Bone marrow (tissue), 2 donors: ENCODE results near the gene PCYT2.
"Not testable (repeated sequence)": the region's sequence is repeated elsewhere in the genome, so short reads cannot be mapped to it uniquely, and the experiment has no call there.

ENCODE experiments used
- DNase-seq, 2 donors: peaks; one replicate each; lab custom pipeline; 2025; lab: John Stamatoyannopoulos, UW

PCYT2 gene

DNA sequence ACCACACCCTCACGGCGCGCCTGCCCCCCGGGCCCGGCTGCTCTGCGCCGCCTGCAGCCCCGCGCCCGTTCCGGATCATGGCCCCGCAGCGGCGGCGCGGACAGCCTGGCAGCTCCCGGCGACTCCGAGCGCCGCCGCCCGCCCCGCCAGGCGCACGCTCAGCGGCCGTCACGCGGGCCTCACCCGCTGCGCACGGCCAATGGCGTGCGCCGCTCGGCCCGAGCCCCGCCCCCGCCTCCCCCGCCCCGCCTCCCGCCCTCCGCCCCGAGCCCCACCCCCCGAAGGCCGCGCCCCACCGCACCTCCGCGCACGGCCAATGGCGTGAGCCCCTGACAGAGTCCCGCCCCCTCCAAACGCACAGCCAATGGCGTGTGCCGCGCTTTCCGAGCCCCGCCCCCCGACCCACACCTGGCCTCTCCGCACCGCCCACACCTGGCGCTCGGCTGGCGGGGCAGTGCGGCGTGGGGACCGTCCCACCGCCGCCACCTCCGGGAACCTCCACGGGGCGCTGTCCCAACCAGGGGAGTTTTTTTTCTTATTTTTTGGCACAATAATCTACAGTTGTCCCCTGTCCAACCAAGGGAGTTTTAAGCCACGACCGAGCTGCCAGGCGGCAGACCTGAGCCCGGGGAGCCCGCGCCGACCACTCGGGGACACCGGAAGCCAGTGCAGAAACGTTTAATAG, at the start of gene PCYT2:
PCYT2 (minus strand) TSS at position 123 of the 685 bp plus-strand sequence; CDS start at position 79, 44 bp downstream.
- DNase-seq, result peak; percentile 50 to 60

- no peak for DNase-seq
Measured at GRCh38 chr17:81960130-81960958, 49.1 kb upstream of the PCYT2 start.

DNA sequence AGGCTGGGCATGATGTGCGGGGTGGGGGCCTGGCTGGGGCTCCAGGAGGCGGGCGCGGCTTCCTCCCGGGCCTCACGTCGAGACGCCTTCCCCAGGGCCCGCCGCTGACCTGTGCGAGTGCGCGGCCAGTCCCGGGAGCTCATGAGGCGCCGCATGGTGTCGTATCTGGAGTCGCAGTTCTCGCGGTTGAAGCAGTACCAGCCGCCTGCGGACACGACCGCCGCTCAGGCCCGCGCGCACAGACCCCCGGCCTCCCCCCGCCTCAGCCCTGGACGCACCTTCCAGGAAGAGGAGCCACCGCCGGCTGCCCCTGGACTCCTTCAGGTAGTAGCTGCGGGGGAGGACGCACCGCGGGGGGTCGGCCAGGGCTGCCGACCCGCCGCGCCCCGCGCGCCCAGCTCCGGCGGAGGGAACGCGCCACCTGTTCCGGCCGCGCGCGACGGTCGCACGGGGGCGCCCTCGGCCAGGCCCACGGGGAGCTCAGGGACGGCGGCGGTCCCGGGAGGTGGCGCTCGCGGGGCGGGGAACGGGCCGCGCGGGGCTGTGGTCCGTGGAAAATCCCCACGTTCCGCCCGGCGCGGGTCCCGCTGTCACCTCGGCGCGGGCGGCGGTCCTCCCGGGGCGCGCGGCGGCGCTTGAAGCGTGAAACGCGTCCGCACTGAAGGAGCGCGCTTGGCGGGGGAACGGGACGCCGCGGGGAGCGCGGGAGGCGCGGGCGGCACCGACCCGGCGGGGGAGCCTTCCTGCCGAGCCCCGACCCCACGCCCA, 48.3 kb upstream of the PCYT2 start:
- peak in 1 of 2 donors; percentile 53 for DNase-seq

DNA sequence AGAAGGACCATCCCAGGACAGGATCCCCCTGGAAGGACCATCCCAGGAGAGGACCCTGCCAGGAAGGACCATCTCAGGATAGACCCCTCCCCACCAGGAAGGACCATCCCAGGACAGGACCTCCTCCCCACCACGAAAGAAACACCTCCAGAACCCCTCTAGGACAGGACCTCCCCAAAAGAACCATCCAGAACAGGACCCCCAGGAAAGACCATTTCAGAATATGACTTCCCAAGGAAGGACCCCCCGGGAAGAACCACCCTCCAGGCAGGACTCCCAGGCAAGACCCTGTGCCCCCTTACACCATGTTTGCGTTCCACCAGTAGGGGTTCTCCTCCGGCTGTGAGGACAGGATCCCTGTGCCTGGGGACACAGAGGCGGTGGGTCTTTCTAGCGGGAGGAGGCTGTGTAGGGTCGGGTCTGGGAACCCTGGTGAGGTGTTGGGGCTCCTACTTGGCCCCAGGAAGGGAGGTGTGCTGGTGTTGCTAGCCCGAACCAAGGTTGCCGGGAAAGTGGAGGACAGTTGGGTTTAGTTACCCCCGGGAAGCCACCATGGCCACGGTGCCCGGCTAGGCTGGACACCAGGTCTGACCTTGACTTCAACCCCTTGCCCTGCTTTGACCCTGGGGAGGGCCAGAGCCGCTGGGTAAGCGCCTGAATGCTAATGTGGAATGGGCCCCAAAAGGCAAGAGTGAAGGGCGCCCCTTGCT, 47.6 kb upstream of the PCYT2 start:
- DNase-seq, result no peak

- no peak for DNase-seq
Measured at GRCh38 chr17:81957691-81958432, 46.7 kb upstream of the PCYT2 start.

DNA sequence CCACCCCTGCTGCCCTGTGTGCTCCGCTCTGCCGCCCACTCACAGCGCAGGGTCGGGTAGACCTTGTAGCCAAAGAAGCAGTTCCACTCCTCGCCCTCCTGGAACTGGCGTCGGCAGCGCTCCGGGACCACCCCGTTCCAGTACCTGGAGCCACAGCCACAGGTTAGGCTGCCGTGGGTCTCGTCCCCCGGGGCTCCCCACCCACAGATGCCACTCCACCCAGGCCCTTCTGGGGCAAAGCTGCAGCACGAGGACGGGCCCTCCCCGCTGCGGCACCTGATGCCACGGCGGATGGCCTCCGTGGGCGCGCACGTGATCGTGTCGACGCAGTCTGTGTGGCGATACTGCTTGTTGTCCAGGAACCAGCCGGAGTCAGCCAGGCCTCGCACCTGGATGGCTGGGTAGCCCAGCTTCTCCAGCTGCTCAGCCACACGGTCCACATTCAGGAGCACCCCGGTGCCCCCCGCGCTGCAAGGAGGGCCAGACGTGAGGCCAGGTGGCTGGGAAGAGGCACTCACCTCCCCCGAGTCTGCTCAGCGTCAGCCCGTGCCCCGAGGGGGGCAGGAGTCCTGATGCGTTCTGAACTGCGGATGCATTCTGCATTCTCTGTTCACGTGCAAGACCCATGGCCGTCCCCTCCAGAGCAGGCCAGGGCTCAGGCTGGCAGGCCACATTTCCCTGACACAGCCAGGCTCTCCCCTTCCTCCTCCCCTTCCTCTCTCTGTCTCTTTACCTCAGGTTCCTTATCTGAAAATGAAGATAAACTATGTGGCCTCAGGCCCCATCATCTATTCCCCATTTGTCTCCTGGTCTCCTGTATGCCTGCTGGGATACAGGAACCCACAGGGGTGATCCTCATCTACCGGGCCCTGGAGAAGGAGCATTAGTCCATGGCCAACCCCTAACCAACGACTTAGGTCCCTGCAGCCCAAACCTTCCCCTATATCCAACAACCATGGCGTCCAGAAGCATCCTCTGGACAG, 45.7 kb upstream of the PCYT2 start:
- no peak for DNase-seq

DNA sequence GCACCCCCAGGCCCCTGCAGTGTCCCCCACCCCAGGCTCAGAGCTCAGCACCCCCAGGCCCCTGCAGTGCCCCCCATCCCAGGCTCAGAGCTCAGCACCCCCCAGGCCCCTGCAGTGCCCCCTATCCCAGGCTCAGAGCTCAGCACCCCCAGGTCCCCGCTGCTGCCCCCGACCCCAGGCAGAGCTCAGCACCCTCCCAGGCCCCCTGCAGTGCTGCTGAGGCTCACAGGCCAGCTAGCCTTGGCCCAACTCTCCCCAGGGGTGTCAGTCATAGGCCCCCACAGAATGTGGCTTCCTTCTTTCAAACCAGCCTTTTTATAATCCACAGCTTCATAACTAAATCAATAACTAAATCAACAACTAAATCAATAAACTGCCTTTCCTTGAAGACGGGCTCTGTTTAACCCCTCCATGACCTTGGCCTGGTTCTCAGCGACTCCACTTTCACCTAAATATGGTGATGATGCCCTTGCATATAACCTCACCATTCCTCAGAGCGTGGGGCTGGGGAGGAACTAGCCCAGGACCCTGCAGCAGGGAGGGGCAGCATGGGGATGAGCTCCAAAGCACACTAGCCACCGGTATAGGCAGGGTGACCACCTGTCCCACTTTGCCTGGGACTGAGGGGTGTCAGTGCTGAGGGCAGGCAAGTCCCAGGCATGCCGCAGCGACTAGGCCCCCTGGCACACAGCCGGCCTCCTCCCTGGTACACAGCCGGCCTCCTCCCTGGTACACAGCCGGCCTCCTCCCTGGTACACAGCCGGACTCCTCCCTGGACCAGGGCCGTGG, 44.8 kb upstream of the PCYT2 start:
- no peak for DNase-seq

DNA sequence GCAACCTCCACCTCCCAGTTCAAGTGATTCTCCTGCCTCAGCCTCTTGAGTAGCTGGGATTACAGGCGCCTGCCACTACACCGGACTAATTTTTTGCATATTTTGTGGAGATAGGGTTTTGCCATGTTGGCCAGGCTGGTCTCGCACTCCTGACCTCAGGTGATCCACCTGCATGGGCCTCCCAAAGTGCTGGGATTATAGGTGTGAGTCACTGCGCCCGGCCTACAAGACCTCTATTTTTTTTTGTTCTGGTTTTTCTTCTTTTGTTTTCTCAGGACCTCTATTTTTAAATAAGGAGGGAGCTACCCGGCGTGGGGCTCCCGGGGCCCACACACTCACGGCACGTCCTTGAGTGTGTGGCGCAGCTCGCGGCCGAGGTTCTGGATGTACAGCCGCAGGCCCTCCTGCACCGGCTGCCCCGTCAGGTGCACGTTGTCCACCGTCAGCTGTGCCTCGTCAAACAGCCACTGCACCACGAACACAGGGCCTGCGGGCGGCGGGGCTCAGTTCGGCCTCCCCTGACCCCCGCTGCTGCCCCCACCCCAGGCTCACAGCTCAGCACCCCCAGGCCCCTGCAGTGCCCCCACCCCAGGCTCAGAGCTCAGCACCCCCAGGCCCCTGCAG, 44.0 kb upstream of the PCYT2 start:
- no peak for DNase-seq

GRCh38 chr17:81954131-81955057, 43.2 kb upstream of the PCYT2 start:
- DNase-seq, result no peak

DNA sequence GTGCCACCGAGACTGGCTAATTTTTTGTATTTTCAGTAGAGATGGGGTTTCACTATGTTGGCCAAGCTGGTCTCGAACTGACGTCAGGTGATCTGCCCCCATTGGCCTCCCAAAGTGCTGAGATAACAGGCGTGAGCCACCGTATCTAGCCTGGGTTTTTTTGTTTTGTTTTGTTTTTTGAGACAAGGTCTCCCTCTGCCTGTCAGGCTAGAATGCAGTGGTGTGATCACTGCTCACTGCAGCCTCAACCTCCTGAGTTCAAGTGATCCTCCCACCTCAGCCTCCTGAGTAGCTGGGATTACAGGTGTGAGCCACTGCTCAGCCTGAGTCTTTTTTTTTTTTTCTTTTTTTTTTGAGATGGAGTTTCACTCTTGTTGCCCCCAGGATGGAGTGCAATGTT, 42.2 kb upstream of the PCYT2 start:
- DNase-seq, result not testable (repeated sequence)

DNA sequence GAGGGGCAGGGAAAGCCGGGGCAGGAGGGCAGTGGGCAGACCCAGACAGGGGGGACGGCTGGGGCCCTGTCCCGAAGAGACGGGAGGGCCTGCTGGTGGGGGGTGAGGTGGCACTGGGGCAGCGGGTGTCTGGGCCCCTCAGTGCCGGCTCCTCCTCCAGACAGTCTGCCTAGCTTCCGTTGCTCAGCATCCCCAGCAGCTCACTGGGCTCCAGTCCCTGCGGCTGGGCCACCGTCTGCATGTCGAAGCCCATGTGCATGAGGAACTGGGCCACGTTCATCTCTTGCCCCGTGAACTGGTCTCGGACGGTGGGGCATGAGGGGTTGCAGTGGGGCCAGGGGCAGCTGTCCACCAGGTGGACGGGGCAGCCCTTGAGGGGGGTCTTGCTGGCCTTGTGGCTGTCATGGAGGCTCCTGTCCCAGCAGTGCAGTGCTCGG, 41.6 kb upstream of the PCYT2 start:
- DNase-seq, result no peak

DNA sequence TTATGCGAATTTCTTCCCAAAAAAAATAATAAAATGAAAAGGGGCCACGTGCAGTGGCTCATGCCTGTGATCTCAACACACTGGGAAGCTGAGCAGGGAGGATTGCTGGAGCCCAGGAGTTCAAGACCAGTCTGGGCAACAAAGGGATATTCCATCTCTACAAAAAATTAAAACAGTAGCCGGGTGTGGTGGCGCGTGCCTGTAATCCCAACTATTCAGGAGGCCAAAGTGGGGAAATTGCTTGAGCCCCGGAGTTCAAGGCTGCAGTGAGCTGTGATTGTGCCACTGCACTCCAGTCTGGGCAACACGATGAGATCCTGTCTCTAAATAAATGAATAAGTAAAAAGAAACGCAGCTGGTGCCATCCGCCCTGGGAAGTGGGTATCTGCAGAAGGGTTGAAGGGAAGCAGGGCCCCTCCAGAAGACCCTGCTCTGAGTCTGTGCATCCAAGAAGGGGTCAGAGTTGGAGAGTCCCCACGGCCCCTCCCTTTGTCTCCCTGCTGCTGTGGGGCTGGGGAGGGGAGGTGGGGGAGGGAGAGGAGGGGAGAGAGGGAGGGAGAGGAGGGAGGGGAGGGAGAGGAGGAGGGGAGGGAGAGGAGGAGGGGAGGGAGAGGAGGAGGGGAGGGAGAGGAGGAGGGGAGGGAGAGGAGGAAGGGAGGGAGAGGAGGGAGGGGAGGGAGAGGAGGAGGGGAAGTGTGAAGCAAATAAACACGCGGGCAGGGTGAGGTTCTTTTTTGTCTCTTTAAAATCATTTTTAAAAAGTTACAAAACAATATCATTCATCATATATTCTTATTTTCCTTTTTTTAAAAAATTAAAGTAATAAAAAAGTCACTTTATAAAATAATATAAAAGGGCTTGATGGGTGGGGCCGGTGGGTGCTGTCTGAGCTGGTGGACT, 40.8 kb upstream of the PCYT2 start:
- DNase-seq, result no peak

DNA sequence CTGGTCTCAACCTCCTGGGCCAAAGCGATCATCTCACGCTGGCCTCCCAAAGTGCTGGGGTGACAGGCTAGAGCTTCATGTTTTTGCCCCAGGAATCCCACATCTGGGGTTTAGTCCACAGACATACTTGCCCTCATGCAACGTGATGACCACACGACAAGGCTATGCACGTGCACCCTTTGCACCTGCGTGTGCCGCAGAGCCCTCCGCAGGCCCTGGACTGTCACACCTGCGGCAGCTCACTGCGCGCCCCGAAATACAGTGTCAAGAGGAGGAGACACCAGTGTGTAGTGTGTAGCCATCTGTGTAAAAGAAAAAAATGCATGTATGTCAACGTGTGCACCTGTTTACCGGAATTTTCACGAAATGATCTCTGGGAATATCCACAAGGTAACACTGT, 39.3 kb upstream of the PCYT2 start:
- DNase-seq, result no peak

GRCh38 chr17:81948635-81949378, 37.6 kb upstream of the PCYT2 start:
- DNase-seq, result no peak

- no peak for DNase-seq
Measured at GRCh38 chr17:81947189-81947588, 36.0 kb upstream of the PCYT2 start, which contains the start of gene MYADML2. Gene MYADML2, minus strand, starts transcription at chr17:81947233. Its CDS starts 5,492 bp downstream, at chr17:81941741.

- DNase-seq, result no peak
Measured at GRCh38 chr17:81944858-81945257, 33.7 kb upstream of the PCYT2 start.
